ENCODE measurements around the gene MCF2L2.

DNA sequence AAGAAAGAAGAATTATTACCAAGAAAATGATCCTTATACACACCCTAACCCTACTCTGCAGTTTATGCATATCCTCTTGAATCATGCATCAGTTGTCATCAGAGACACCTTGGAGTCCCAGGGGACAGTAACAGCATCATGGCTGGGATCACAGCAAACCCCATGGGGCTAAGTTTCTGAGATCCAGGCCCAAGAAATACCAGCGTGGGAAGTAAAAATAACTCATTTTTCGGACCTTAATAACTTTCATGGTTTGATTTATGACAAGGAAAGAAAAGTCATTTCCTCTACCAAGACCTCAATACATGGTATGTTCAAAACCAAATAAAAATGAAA is 214.2 kb downstream of the MCF2L2 start:
- TF ChIP-seq POLR2A (IDR thresholded peaks at IDR 0.05), result no peak
- TF ChIP-seq, protein P1, sequence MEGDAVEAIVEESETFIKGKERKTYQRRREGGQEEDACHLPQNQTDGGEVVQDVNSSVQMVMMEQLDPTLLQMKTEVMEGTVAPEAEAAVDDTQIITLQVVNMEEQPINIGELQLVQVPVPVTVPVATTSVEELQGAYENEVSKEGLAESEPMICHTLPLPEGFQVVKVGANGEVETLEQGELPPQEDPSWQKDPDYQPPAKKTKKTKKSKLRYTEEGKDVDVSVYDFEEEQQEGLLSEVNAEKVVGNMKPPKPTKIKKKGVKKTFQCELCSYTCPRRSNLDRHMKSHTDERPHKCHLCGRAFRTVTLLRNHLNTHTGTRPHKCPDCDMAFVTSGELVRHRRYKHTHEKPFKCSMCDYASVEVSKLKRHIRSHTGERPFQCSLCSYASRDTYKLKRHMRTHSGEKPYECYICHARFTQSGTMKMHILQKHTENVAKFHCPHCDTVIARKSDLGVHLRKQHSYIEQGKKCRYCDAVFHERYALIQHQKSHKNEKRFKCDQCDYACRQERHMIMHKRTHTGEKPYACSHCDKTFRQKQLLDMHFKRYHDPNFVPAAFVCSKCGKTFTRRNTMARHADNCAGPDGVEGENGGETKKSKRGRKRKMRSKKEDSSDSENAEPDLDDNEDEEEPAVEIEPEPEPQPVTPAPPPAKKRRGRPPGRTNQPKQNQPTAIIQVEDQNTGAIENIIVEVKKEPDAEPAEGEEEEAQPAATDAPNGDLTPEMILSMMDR (IDR thresholded peaks at IDR 0.05), result no peak
